Activated T-helper 2 cell treated with anti-CD3 and anti-CD28 coated beads, Interferon-gamma antibody, Interleukin-2, Interleukin-4, amounts not matched to agents 10 μg/mL and 5 μg/mL and 100 μg/mL, durations not matched to agents 14 hours and 24 hours and 36 hours (primary cell): ENCODE measurements around the gene SRCIN1. TPM values are rescaled to one million over a fixed set of nuclear protein-coding genes. Genes with fewer than 3 reads are reported as not detected.

Source experiments
- DNase-seq: peaks from one replicate; pipeline ENCODE4 v3.0.0; 2021; ENCODE audit warnings: low spot score
- H3K27ac Mint-ChIP-seq: one replicate; pipeline ENCODE4 v1.8.0; 2021; ENCODE audit warnings: mixed read lengths
- H3K27me3 Mint-ChIP-seq: one replicate; pipeline ENCODE4 v1.8.0; 2021; ENCODE audit warnings: low read depth, mixed read lengths
- H3K36me3 Mint-ChIP-seq: one replicate; pipeline ENCODE4 v1.8.0; 2021; ENCODE audit warnings: low read depth, mixed read lengths
- H3K4me1 Mint-ChIP-seq: one replicate; pipeline ENCODE4 v1.8.0; 2021; ENCODE audit warnings: low read depth, mixed read lengths
- H3K4me3 Mint-ChIP-seq: one replicate; pipeline ENCODE4 v1.8.0; 2021; ENCODE audit warnings: low read depth, mild to moderate bottlenecking, moderate library complexity, mixed read lengths
- H3K9me3 Mint-ChIP-seq: one replicate; pipeline ENCODE4 v1.8.0; 2021; ENCODE audit warnings: mixed read lengths
- intact Hi-C: fragments of 100-400 bp; cut with micrococcal nuclease; formaldehyde crosslinking; loops from one replicate; pipeline ENCODE4 v1.15.1; 2023
- total RNA-seq: library from RNA; stranded (reverse); gene quantifications from 2 replicates; pipeline ENCODE4 v1.2.3, GENCODE V29; 2022

SRCIN1 gene
- total RNA-seq, 1 donor from 2014 or later: 0.16 TPM

GRCh38 chr17:38611070-38611786 lies 5.5 kb upstream of the SRCIN1 start:
- Mint-ChIP-seq H3K27ac (no peak overlapping the region), H3K27me3 (peaks cover 62% of the 10 kb centered on the region), H3K4me1 (no peaks in the 10 kb centered on the region), H3K9me3 (no peaks in the 10 kb centered on the region), H3K36me3 (no peaks in the 10 kb centered on the region), H3K4me3 (no peak overlapping the region)
- no peak for DNase-seq
- intact Hi-C loops: no loop called here

- no peak overlapping the region for H3K27ac Mint-ChIP-seq
Observed at GRCh38 chr17:38609280-38610031, 3.7 kb upstream of the SRCIN1 start.

GRCh38 chr17:38608648-38609047 lies 2.9 kb upstream of the SRCIN1 start:
- H3K36me3 Mint-ChIP-seq: no peaks in the 10 kb centered on the region
- no peak overlapping the region for H3K4me3 Mint-ChIP-seq
- H3K27me3 Mint-ChIP-seq: peaks cover 62% of the 10 kb centered on the region
- H3K9me3 Mint-ChIP-seq: no peaks in the 10 kb centered on the region
- H3K4me1 Mint-ChIP-seq: no peaks in the 10 kb centered on the region
- no peak overlapping the region for H3K27ac Mint-ChIP-seq
- no peak for DNase-seq
- intact Hi-C loops: no loop called here

More at GRCh38 chr17:38609280-38610031, 3.7 kb upstream of the SRCIN1 start:
- intact Hi-C loops: no loop called here
- no peak for DNase-seq
- no peaks in the 10 kb centered on the region for H3K9me3 Mint-ChIP-seq
- H3K4me1 Mint-ChIP-seq: no peaks in the 10 kb centered on the region
- H3K36me3 Mint-ChIP-seq: no peaks in the 10 kb centered on the region
- H3K27me3 Mint-ChIP-seq: peaks cover 63% of the 10 kb centered on the region
- no peak overlapping the region for H3K4me3 Mint-ChIP-seq

- Mint-ChIP-seq H3K36me3 (no peaks in the 10 kb centered on the region), H3K27me3 (peaks cover 68% of the 10 kb centered on the region), H3K27ac (no peak overlapping the region), H3K4me3 (peak overlapping the region; percentile 62), H3K4me1 (no peaks in the 10 kb centered on the region), H3K9me3 (no peaks in the 10 kb centered on the region)
- intact Hi-C loops: no loop called here
- no peak for DNase-seq
Observed at GRCh38 chr17:38606646-38607611, 1.2 kb upstream of the SRCIN1 start.

- Mint-ChIP-seq H3K4me1 (no peaks in the 10 kb centered on the region), H3K36me3 (no peaks in the 10 kb centered on the region), H3K27ac (no peak overlapping the region), H3K9me3 (no peaks in the 10 kb centered on the region), H3K4me3 (peak overlapping the region; percentile 39), H3K27me3 (peaks cover 70% of the 10 kb centered on the region)
- intact Hi-C loops: no loop called here
- DNase-seq: no peak
Observed at GRCh38 chr17:38605411-38605840, 326 bp downstream of the SRCIN1 start.

- peak overlapping the region; percentile 39 for H3K4me3 Mint-ChIP-seq
- H3K27ac Mint-ChIP-seq: no peak overlapping the region
- no peaks in the 10 kb centered on the region for H3K36me3 Mint-ChIP-seq
- peaks cover 3% of the 10 kb centered on the region for H3K4me1 Mint-ChIP-seq
- intact Hi-C loops: no loop called here
- DNase-seq: no peak
- H3K27me3 Mint-ChIP-seq: peaks cover 77% of the 10 kb centered on the region
- no peaks in the 10 kb centered on the region for H3K9me3 Mint-ChIP-seq
Observed at GRCh38 chr17:38604479-38605403, 1.0 kb downstream of the SRCIN1 start.

GRCh38 chr17:38603786-38604478 lies 1.8 kb downstream of the SRCIN1 start:
- no peak overlapping the region for H3K27ac Mint-ChIP-seq
- no peak for DNase-seq
- no peaks in the 10 kb centered on the region for H3K36me3 Mint-ChIP-seq
- intact Hi-C loops: no loop called here
- H3K27me3 Mint-ChIP-seq: peaks cover 73% of the 10 kb centered on the region
- H3K4me1 Mint-ChIP-seq: peaks cover 3% of the 10 kb centered on the region
- H3K4me3 Mint-ChIP-seq: no peak overlapping the region
- no peaks in the 10 kb centered on the region for H3K9me3 Mint-ChIP-seq

- Mint-ChIP-seq H3K4me1 (peaks cover 3% of the 10 kb centered on the region), H3K36me3 (no peaks in the 10 kb centered on the region), H3K27me3 (peaks cover 71% of the 10 kb centered on the region), H3K9me3 (no peaks in the 10 kb centered on the region), H3K27ac (no peak overlapping the region), H3K4me3 (no peak overlapping the region)
- no peak for DNase-seq
- intact Hi-C loops: no loop called here
Observed at GRCh38 chr17:38602956-38603785, 2.6 kb downstream of the SRCIN1 start.

- peaks cover 3% of the 10 kb centered on the region for H3K4me1 Mint-ChIP-seq
- intact Hi-C loops: no loop called here
- H3K27me3 Mint-ChIP-seq: peaks cover 70% of the 10 kb centered on the region
- no peak for DNase-seq
- H3K9me3 Mint-ChIP-seq: no peaks in the 10 kb centered on the region
- H3K4me3 Mint-ChIP-seq: no peak overlapping the region
- no peaks in the 10 kb centered on the region for H3K36me3 Mint-ChIP-seq
- H3K27ac Mint-ChIP-seq: no peak overlapping the region
Observed at GRCh38 chr17:38602453-38602852, 3.3 kb downstream of the SRCIN1 start.

- Mint-ChIP-seq H3K36me3 (no peaks in the 10 kb centered on the region), H3K9me3 (no peaks in the 10 kb centered on the region), H3K27me3 (peaks cover 70% of the 10 kb centered on the region), H3K4me3 (no peak overlapping the region), H3K4me1 (peaks cover 9% of the 10 kb centered on the region), H3K27ac (no peak overlapping the region)
- intact Hi-C loops: no loop called here
- DNase-seq: no peak
Observed at GRCh38 chr17:38601539-38602351, 4.0 kb downstream of the SRCIN1 start.
